Spinal cord (tissue), 10 donors: ENCODE results near the gene FHOD3. TPM values are rescaled to one million over a fixed set of nuclear protein-coding genes. Genes with fewer than 3 reads are reported as not detected.

Experiments used
- DNase-seq, 6 donors: peaks; one replicate each; pipeline versions ENCODE4 v3.0.0 to v3.0.0-alpha.2; 2013 to 2015; ENCODE audit warnings: low spot score in 6 of 6, low read depth in 4 of 6
- H3K27ac ChIP-seq: one replicate; pipeline ENCODE4 v1.5.1; 2013; ENCODE audit warnings: low read depth, low read length, control low read depth
- H3K27me3 ChIP-seq: one replicate; pipeline ENCODE4 v1.6.1; 2013; ENCODE audit warnings: low read length; ENCODE audit not compliant: control insufficient read depth, insufficient read depth
- H3K36me3 ChIP-seq: one replicate; pipeline ENCODE4 v1.6.1; 2013; ENCODE audit warnings: low read length; ENCODE audit not compliant: control insufficient read depth, insufficient read depth
- H3K4me1 ChIP-seq: one replicate; pipeline ENCODE4 v1.6.1; 2013; ENCODE audit warnings: low read length; ENCODE audit not compliant: control insufficient read depth, insufficient read depth
- H3K4me3 ChIP-seq: one replicate; pipeline ENCODE4 v1.5.1; 2013; ENCODE audit warnings: low read depth, low read length, control low read depth
- H3K9me3 ChIP-seq: one replicate; pipeline ENCODE4 v1.6.1; 2013; ENCODE audit warnings: low read length; ENCODE audit not compliant: control insufficient read depth, insufficient read depth
- WGBS: methylation state at CpG from one replicate; pipeline ENCODE4 v1.1.5; 2013; ENCODE audit warnings: missing lambda C conversion rate; ENCODE audit not compliant: insufficient coverage; 5-methylcytosine and 5-hydroxymethylcytosine counted together
- polyA plus RNA-seq, 2 donors: library from polyadenylated mRNA; unstranded; fragments of 120-200 nt; gene quantifications; one replicate each; pipeline ENCODE4 v1.2.1, GENCODE V29; 2013; ENCODE audit not compliant: insufficient read length in 2 of 2
- total RNA-seq, 2 donors: library from RNA; depleted of rRNA in 1 of 2; stranded (reverse); fragments of 120-200 nt in 1 of 2; fragments of >200 nt in 1 of 2; gene quantifications; one replicate each; pipeline versions ENCODE4 v1.2.3 to v1.2.4, GENCODE V29; 2013 to 2014
- donor health status: healthy.

FHOD3 gene
- total and polyA plus RNA-seq, 4 donors: 30.0 to 53.4 (median 52.1) TPM

DNA sequence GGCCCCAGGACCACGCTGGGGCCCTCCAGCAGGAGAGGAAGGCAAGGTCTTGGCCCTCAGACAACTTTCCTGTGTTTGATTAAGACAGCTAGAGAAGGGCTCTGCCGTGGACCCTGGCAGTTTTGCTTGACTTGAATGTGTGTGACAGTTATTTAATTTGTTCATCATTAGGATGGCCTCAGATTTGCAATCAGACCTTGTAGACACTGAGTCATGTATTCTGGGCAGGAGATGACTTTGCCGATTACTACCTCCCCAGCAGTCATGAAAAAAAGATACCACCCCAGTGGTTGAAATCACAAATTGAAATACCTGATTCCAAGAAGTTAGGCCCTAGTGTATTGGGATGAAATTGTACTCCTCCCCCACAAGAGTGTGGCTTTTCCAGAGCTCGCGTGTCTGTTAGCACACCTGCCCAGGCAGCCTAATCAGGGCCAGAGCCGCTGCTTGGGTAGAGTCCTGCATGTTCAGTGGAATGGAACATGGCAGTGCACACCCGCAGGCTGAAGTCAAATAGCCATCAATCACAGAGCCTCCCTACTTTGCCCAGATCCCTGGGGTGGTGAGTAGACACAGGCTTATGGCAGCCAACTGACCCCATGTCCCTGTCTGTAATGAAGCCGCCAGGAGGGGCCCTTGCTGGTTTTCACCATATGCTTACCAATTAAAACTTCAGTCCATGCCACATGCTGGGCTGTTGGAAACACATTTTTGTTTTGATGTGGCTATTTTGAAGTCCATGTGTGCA, 408.8 kb downstream of the FHOD3 start:
- H3K9me3 ChIP-seq: no peaks in the 10 kb centered on the region
- WGBS: 47% methylated on average over 3 of the region's 8 CpGs
- H3K4me3 ChIP-seq: no peak overlapping the region
- peaks cover 44% of the 10 kb centered on the region for H3K4me1 ChIP-seq
- H3K36me3 ChIP-seq: peaks cover 14% of the 10 kb centered on the region
- H3K27me3 ChIP-seq: no peaks in the 10 kb centered on the region
- no peak overlapping the region for H3K27ac ChIP-seq
- DNase-seq: peak in 2 of 6 donors; percentile 31 to 46

DNA sequence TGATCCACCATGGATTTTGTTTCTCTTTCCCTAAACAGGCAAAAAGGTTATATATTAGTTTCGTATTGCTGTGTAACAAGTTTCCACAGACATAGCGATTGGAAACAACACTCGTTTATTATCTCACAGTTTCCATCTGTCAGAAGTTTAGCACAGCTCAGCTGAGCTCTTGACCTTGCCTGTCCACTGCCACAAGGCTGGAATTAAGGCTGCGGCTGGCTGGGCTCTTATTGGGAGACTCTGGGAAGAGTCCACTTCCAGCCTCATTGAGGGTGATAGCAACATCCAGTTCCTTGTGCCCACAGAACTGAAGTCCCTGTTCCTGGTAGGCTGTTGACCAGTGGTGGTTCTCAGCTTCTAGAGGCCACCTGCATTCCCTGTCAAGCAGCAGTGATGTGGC, 410.9 kb downstream of the FHOD3 start:
- H3K4me1 ChIP-seq: peaks cover 47% of the 10 kb centered on the region
- no peak for DNase-seq

DNA sequence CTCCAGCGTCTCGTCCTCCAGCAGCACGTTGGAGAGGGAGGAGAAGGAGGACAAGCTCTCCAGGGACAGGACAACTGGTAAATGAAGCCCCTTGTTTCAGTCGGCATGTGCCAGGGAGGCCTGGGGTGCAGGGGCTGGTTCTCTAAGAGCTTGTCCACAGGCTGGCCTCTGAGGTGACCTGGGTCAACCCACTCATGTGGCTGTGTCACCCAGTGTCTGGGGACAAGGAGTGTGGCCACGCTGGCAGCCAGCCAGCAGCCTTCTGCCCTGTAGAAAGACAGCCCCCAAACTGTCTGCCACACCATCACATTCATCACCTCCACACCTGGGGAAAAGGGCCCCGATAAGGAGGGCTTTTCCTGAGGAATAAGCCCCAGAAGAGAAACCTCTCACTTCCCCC, 411.8 kb downstream of the FHOD3 start:
- H3K4me1 ChIP-seq: peaks cover 43% of the 10 kb centered on the region
- no peaks in the 10 kb centered on the region for H3K27me3 ChIP-seq
- peaks cover 14% of the 10 kb centered on the region for H3K36me3 ChIP-seq
- no peak overlapping the region for H3K27ac ChIP-seq
- no peak overlapping the region for H3K4me3 ChIP-seq
- DNase-seq: no peak
- WGBS: 86% methylated on average over 5 of the region's 6 CpGs
- H3K9me3 ChIP-seq: no peaks in the 10 kb centered on the region

More for the DNA sequence above, 410.9 kb downstream of the FHOD3 start:
- H3K27ac ChIP-seq: no peak overlapping the region
- H3K36me3 ChIP-seq: peaks cover 14% of the 10 kb centered on the region
- no peak overlapping the region for H3K4me3 ChIP-seq
- no peaks in the 10 kb centered on the region for H3K27me3 ChIP-seq
- no peaks in the 10 kb centered on the region for H3K9me3 ChIP-seq
- 93% methylated on average over 4 of the region's 4 CpGs for WGBS

DNA sequence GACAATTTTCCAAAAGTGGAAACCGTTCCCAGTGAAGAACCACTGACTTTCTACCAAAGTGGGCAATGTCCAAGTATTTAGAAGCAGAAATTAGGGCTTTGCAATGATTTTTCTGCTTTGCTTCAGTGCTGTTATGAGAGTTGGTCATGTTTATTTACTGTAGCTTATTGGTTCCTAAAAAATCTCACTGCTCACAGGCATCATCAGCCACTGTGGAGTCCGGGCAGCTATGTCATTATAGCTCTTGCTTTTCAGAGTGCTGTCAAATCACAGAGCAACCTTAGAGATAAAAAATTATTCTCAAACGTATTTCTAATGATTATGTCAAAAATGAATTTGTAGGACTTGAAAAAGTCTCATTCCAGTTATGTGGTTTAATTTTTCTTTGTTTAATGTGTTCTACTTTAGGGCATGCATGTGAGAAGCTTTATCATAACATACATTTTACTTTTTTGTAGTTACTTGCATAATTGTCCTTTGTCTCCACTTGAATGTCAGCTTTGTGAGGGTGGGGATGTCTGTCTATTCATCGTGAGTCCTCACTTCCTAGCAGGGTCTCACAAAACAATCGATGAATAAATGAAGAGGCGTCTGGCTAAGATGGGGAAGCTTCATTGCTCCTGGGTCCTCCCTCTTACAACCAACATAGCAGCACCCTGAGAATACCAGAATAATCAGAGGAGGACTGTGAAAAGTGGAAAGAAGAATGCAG, 413.7 kb downstream of the FHOD3 start:
- H3K4me3 ChIP-seq: no peak overlapping the region
- H3K36me3 ChIP-seq: peaks cover 14% of the 10 kb centered on the region
- peaks cover 28% of the 10 kb centered on the region for H3K4me1 ChIP-seq
- peak overlapping the region; percentile 10 for H3K27ac ChIP-seq
- DNase-seq: peak in 2 of 6 donors; percentile 13 to 41
- H3K9me3 ChIP-seq: no peaks in the 10 kb centered on the region
- WGBS: no CpG with 5 or more reads among the region's 6 CpGs
- H3K27me3 ChIP-seq: no peaks in the 10 kb centered on the region

DNA sequence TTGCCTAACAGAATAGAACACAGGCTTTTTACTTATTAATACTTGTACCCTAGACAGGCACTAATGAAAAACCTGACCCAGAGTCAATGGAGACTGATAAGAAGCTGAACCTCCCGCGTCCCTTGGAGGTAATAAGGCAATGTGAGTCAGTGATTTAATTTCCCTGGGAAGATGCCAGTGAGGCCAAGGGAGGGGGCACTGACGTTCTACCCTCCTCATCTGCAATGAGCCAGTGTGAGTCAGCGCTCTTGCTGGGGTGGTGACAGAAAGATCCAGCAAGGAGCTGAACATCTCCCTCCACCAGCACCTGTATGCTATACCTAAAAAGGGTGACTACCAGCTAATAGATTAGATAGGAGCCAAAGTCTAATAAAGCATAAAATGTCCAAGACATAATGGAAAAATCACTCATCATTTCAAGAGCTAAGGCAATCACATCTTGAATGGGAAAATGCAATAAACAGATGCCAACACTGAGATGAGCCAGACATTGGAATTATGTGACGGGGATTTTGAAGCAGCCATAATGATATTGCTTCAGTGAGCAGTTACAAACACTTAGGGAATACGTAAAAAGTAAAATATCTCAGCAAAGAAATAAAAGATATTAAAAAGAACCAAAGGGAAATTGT, 414.4 kb downstream of the FHOD3 start:
- peak in 2 of 6 donors; percentile 17 to 85 for DNase-seq
- WGBS: 40% methylated on average over 1 of the region's 6 CpGs
- H3K27ac ChIP-seq: no peak overlapping the region

DNA sequence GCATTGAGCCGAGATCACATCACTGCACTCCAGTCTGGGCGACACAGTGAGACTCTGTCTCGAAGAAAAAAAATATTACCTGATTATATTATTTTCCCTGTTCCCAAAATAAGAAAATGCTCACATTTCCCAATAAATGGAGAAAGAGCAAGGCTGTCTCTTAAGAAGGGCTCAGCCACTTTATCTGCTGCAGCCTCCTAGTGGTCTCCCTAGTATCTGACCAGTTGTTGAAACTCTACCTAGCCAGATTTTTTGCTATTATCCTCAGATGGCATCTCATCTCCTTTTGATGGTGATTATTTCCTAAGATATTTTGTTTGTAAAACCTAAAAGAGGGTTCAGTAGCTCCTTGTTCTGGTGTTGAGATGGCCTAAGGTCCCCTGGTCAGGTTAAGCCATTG, 417.0 kb downstream of the FHOD3 start:
- Histone ChIP-seq H3K9me3 (no peaks in the 10 kb centered on the region), H3K27me3 (no peaks in the 10 kb centered on the region), H3K27ac (no peak overlapping the region), H3K4me3 (no peak overlapping the region), H3K36me3 (peaks cover 5% of the 10 kb centered on the region), H3K4me1 (peaks cover 3% of the 10 kb centered on the region)
- WGBS: no CpG with 5 or more reads among the region's 3 CpGs
- no peak for DNase-seq

More for the DNA sequence above, 414.4 kb downstream of the FHOD3 start:
- Histone ChIP-seq H3K4me3 (no peak overlapping the region), H3K36me3 (peaks cover 14% of the 10 kb centered on the region), H3K4me1 (peaks cover 21% of the 10 kb centered on the region), H3K9me3 (no peaks in the 10 kb centered on the region), H3K27me3 (no peaks in the 10 kb centered on the region)

DNA sequence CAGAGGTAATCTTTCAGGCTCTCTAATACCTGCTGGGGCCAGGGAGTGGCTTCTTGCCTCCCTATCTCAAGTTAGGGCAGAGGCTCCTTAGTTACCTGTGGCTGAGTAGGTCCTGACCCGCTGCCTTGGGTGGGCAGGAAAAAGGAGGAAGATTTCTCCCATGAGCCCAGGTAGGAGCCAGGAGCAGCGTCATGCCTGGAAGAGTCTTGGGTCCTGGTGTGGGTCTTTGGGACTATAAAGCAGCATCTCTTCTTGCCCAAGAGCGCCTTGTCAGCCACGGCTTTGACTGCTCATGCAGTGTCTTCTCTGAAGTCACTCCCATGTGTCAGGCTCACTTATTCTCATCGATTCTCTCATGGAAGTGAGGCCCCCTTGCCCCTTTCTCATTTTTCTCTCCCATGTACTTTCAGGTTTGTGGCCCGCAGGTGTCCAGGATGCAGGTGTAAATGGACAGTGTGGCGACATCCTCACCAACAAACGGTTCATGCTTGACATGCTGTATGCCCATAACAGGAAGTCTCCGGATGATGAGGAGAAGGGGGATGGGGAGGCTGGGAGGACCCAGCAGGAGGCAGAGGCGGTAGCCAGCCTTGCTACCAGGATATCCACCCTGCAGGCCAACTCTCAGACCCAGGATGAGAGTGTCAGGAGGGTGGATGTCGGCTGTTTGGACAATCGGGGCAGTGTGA, 420.1 kb downstream of the FHOD3 start:
- H3K4me3 ChIP-seq: no peak overlapping the region
- H3K36me3 ChIP-seq: peaks cover 7% of the 10 kb centered on the region
- no peak overlapping the region for H3K27ac ChIP-seq
- H3K9me3 ChIP-seq: no peaks in the 10 kb centered on the region
- H3K27me3 ChIP-seq: no peaks in the 10 kb centered on the region
- no peaks in the 10 kb centered on the region for H3K4me1 ChIP-seq
- DNase-seq: no peak
- WGBS: 94% methylated on average over 10 of the region's 12 CpGs

DNA sequence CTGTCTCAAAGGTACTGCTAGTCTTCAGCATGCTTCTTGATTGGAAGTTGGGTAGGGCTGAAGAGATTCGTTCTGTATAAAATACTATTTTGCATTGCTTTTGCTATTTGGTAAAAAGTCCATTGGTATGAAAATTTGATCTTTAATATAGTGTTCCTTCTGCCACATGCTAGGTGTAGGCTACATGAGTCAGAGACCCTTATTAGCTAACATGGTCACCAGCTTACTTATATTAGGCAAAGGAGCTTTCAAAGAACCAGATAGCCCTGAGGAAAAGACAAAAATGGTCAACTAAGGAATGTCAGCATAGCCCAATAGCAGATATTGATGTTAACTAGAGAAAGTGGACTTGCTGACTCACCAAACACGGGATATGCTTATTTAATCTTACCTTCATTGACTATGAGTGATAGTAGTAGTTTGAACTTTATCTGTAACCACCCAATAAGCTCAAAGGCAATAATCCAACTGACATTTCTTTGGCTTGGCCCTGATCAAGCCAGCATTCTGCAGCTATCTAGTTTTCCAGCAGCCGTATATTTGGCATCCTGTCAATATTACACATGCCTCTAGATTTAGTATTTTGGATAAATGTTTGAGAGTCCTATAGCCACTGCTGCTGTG, 421.3 kb downstream of the FHOD3 start:
- H3K27ac ChIP-seq: no peak overlapping the region
- whole genome bisulfite sequencing: no CpG with 5 or more reads among the region's 3 CpGs
- no peak for DNase-seq
- peaks cover 7% of the 10 kb centered on the region for H3K36me3 ChIP-seq
- no peak overlapping the region for H3K4me3 ChIP-seq
- H3K9me3 ChIP-seq: no peaks in the 10 kb centered on the region
- H3K4me1 ChIP-seq: no peaks in the 10 kb centered on the region
- no peaks in the 10 kb centered on the region for H3K27me3 ChIP-seq

DNA sequence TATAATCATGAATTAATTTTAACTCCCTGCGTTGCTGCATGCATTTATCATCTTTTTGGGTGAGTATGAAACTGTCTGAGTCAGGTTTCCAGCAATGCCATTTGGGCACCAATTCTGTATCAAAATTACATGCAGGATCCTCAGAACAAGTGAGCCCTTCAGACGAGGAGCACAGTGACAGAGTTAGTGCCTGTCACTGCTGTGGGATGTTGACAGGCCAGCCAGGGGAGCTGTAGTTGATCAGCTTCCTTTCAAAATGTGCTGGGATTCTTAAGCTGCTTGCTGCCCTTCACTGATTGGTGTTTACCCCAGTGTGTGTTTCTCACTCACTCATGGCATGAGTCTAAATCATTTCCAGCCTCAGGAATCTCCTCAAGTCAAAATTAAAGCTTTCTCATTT, 422.1 kb downstream of the FHOD3 start:
- Histone ChIP-seq H3K27ac (no peak overlapping the region), H3K4me3 (no peak overlapping the region), H3K27me3 (no peaks in the 10 kb centered on the region), H3K4me1 (peaks cover 5% of the 10 kb centered on the region), H3K36me3 (peaks cover 7% of the 10 kb centered on the region), H3K9me3 (no peaks in the 10 kb centered on the region)
- WGBS: 20% methylated on average over 1 of the region's 2 CpGs
- no peak for DNase-seq
